ENCODE measurements around the gene USH2A.

USH2A gene

DNA sequence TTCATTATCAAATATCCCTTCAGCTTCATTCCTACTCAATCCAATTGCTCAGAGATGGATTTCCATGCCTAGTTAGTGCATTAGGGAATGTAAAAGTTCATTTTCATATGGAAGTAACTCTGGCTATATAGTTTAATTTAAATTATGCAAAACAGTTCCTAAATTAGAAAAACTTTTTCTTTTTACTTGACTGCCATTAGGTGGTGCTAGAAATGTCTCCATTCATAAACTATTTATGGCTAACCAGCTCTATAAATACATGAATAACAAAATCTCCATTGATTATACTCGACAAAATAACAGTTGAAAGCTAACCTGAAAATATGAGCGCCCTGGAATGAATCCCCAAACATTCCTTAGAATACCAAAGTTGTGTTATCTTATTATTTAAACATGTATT is 311.4 kb downstream of the USH2A start:
- no peak for DNase-seq

DNA sequence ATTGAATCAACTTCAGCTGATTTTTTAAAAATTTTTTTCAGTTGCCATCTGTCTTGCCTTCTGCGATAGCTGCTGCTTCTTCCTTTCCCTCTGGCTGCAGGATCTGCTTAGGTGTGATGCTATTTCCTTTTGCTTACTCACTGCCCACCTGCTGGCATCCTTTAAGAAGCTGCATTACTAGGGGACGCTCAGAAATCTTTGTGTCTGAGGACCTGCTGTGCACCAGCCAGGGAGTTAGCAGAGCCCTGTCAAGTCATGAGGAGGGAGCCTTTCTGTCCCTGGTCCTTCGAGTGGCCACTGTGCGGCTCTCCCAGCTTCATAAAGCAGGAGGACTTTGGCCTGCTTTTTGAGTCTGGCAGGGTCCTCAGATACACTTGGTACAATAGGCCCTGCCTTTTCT is 327.8 kb downstream of the USH2A start:
- DNase-seq = no peak

- DNase-seq = no peak
These were observed 332.7 kb downstream of the USH2A start for GRCh38 chr1:216090556-216090955.

DNA sequence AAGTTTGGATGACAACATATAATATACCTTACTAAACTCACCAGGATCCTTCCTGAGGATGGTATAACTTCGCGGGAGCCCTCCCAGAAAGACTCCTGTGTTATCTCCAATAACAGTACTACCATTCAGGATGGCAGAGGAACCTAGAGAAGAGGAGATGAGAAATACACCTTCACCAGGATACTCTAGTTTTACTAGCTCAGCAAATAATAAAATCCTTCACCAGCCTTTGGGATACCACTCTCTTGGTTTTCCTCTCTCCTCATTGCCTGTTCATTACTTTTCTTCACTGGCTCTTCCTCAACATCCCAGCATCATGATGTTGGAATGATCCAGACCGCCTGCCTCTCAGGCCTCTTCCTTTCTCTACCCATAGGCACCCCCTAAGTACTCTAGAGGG is 336.6 kb downstream of the USH2A start:
- DNase-seq = no peak

DNA sequence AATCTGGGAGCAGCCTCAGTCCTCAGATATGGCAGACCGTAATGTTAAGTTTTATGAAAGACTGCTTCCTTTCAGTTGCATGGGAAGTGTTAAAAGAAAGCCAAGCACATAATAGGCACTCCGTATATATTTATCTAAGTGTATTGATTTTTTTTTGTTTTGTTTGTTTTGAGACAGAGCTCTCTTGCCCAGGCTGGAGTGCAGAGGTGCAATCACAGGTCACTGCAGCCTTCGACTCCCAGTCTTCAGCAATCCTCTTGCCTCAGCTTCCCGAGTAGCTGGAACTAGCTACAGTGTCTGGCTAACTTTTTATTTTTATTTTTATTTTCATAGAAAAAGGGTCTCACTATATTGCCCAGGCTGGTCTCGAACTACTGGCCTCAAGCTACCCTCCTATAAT is 341.8 kb downstream of the USH2A start:
- DNase-seq = no peak

GRCh38 chr1:216076751-216077150 is 346.5 kb downstream of the USH2A start:
- no peak for DNase-seq

GRCh38 chr1:216075339-216075738 is 347.9 kb downstream of the USH2A start:
- DNase-seq = no peak

DNA sequence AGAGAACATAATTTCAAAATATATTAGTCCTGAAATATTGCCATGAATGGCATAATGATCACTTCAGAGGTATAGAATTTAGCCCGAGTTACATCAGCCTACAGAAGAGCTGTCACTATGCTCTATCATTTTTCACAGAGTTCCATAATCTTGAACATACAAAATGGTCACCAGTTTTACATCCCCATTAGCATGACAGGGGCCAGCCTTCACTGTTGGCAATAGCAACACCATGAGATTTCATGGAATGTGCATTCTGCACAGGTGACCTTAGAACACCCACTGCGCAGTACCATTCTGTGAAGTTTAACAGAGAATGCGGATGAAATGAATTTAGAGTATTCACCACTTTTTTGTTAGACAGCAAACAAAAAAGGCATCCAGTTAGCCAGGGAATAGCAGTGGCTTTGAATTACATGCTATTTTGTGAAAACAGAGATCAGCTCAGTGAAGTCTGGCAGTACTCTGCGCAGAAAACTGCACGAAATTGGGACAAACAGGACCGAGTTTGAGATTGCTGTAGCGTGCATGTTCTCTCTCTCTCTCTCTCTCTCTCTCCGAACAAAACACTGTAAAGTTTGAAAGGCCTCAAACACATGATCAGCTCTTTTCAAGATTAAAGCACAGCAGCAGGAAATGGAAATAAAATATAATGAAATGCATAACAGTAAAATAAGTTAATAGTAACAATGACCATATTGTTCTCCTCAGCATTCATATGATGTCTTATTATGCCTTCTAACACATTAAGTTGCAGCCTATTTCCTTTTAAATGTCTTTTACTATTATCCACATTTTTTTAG is 349.3 kb downstream of the USH2A start:
- no peak for DNase-seq

DNA sequence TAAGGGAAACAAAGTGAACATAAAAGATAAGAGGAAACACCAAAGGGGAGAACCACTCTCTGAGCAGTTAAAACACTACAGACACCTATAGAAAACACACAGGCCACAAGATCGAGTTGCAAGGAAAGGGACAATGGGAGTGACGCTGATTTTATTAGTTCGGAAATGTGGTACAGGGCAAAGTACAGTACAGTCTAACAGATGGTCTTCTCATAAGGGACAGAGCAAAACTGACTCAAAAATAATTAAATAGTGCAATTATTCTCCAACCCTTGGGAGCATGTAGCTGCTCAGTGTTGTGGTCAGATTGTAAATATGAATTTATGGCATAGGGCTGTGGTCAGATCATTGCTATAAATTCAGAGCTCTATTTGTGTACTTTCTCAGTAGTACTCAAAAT is 352.0 kb downstream of the USH2A start:
- no peak for DNase-seq

DNA sequence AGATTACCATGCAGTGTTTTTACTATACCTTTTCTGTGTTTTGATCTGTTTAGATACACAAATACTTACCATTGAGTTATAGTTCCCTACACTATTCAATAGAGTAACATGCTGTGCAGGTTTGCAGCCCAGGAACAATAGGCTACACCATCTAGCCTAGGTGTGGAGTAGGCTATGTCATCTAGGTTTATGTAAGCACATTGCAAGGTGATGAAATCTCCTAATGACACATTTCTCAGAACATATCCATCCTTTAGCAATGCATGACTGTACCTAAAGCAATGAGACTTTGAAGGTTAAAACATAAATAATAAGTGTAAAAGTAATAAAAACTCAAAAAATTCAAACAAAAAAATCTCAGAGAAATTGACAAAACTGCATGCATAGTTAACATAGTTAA is 358.6 kb downstream of the USH2A start:
- no peak for DNase-seq

GRCh38 chr1:216057947-216058346 is 365.3 kb downstream of the USH2A start:
- no peak for DNase-seq

DNA sequence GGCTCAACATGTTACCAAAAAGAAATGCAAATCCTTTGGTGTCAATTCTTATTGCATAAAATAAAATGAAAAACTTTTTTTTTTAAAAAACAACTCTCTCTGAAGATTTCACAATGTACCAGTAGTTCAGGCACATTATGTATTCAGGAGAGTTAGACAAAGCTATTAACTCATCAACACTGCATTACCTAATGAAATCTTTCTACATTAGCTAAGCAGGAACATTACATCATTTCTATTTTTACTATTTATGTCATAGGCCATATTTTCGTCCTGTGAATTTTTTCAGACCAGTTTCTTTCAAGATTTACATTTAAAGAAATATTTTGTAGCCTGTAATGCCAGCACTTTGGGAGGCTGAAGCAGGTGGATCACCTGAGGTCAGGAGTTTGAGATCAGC is 366.2 kb downstream of the USH2A start:
- DNase-seq = no peak

DNA sequence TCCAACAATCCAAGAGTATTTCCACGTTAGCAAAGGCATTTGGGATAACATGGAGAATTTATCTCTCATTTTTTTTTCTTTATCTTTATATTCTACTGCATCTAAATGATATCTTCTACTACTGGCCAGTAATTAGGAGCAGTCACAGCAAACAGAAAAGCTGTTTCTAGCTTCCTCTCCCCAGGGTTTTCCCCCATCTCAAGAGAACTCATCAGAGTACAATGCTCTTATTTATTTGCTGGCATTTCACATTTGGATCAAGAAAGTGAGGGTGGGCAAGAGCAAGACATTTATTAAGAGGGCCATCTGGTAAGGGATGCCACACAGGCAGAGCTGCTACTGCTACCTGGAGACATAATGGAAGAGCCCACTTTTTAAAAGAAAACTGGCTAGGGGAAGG is 368.2 kb downstream of the USH2A start:
- DNase-seq = no peak

DNA sequence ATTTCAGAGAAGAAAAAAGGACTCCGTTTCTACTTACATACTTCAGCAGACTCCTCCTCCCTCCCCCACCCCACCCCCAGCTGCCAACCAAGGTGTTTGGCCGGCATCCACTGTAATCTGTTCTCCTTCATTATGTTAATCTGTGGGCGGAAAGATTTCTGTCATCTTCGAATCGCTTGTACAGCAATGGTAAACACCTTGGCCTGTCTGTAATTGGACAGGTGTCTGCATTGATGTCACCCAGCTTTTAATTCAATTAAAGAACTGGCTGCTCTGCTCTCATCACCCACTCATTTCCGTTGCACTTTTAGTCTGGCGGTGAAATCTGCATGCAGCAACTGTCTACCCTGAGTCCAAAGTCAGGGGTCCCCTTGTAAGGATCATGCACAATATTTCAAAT is 368.6 kb downstream of the USH2A start:
- DNase-seq = no peak

DNA sequence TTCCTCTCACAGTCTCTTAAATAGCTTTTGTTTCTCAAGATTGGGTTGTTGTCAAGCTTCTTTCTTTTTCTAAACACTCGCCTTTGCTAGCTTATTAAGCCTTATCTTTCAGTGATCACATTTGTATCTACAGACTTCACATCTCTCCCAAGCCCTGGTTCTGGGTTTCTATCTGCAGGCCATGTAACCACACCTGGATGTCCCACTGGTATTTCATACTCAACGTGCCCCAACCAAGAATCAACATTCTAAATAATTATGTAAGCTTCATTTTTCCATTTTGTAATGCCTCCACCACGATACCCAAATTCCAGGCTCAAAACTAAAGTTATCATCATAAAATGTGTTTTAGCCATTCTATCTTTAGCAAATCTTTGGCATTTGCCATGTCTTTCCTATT is 372.2 kb downstream of the USH2A start:
- DNase-seq = no peak

- DNase-seq = no peak
These were observed 373.4 kb downstream of the USH2A start for GRCh38 chr1:216049741-216050430.

- DNase-seq = no peak
These were observed 375.3 kb downstream of the USH2A start for GRCh38 chr1:216047811-216048572.

GRCh38 chr1:216046336-216046735 is 376.9 kb downstream of the USH2A start:
- DNase-seq = no peak

GRCh38 chr1:216045400-216045799 is 377.8 kb downstream of the USH2A start:
- DNase-seq = no peak

GRCh38 chr1:216044538-216044937 is 378.7 kb downstream of the USH2A start:
- no peak for DNase-seq

- no peak for DNase-seq
These were observed 388.7 kb downstream of the USH2A start for GRCh38 chr1:216034506-216034905.

GRCh38 chr1:216032961-216033614 is 390.2 kb downstream of the USH2A start:
- no peak for DNase-seq

GRCh38 chr1:216032284-216032683 is 391.0 kb downstream of the USH2A start:
- no peak for DNase-seq

All from activated effector memory CD4-positive, alpha-beta T cell treated with anti-CD3 and anti-CD28 coated beads, Interleukin-2, amount 50 U/mL, for 16 hours (primary cell).